ENCODE measurements around the gene METTL16. TPM values are rescaled to one million over a fixed set of nuclear protein-coding genes. Genes with fewer than 3 reads are reported as not detected.

METTL16 gene
- total RNA-seq, 1 experiment from 2014 or later = 28.6 TPM

GRCh38 chr17:2398182-2398581 lies 113.5 kb downstream of the METTL16 start:
- H3K9me3 Mint-ChIP-seq (ENCODE audit: low read depth, unreplicated experiment) = no peaks in the 10 kb centered on the region
- peaks cover 86% of the 10 kb centered on the region for H3K36me3 Mint-ChIP-seq (ENCODE audit: insufficient read depth, unreplicated experiment)
- TF ChIP-seq CTCF (IDR thresholded peaks at IDR 0.05; ENCODE audit: unreplicated experiment) = no peak
- H3K4me1 Mint-ChIP-seq (ENCODE audit: low read depth, unreplicated experiment) = peaks cover 17% of the 10 kb centered on the region
- H3K27me3 Mint-ChIP-seq (ENCODE audit: unreplicated experiment) = no peaks in the 10 kb centered on the region
- CTCF ChIA-PET = interaction anchor here (1.3 to 1.7 kb wide), 2 partner anchors 15 to 18 kb away, joined by 3 to 6 read pairs; no protein-coding TSS in a partner anchor
- DNase-seq = no peak
- peak overlapping the region; percentile 57 for H3K27ac Mint-ChIP-seq (ENCODE audit: unreplicated experiment)
- peak overlapping the region; percentile 94 for H3K4me3 Mint-ChIP-seq (ENCODE audit: low read depth, unreplicated experiment)
- no TSS peak for BruUV-seq (replicated peaks)
- intact Hi-C loops (cut with micrococcal nuclease; ENCODE audit: unreplicated experiment) = no loop called here

DNA sequence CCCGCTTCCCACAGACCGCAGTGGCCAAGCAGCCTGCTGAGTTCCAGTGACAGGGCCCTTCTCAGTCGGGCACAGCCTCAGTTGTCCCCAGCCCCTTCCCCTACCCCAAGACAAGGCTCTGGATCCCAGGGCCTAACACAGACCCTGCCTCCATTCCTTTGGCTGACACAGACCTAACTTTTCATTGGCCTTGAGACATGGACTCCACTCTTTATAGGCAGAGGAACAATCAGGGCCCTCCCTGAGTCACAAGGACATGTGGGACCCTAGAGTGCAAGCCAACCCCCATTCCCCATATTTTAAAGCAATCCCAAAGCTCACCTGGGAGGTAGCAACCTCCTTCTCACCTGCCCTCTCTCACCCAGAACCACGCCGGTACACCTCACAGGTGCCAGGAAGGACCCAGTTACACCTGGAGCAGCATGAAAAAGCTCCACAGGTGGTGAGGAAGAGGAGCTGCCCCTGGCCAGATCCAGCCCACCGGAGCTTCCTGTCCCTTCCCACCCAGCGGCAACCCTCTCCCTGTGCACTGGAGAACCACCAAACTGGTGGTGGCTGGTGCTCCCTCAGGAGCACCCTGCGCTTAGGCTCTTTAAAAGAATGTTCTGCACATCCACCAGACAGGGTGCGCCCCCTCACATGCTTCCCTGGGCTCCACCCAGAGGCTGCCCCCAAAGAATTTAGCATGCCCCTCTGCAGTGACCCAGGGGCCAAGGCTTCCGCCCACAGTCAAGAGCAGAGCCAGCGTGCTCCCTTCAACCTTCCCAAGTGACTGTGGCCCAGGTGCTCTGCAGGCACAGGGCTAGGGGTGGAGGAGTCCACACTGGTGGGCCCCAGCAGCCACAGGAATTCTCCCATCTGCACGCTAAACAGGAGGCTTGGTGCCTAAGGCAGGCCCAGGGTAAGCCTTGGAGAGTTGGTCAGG lies 114.2 kb downstream of the METTL16 start:
- Mint-ChIP-seq H3K9me3 (ENCODE audit: low read depth, unreplicated experiment) (no peaks in the 10 kb centered on the region), H3K36me3 (ENCODE audit: insufficient read depth, unreplicated experiment) (peaks cover 93% of the 10 kb centered on the region), H3K4me3 (ENCODE audit: low read depth, unreplicated experiment) (peak overlapping the region; percentile 94), H3K4me1 (ENCODE audit: low read depth, unreplicated experiment) (peaks cover 18% of the 10 kb centered on the region), H3K27ac (ENCODE audit: unreplicated experiment) (peak overlapping the region; percentile 57), H3K27me3 (ENCODE audit: unreplicated experiment) (no peaks in the 10 kb centered on the region)
- BruUV-seq (replicated peaks) = TSS peak; percentile 14
- no peak for TF ChIP-seq CTCF (IDR thresholded peaks at IDR 0.05; ENCODE audit: unreplicated experiment)
- no peak for DNase-seq
- intact Hi-C loops (cut with micrococcal nuclease; ENCODE audit: unreplicated experiment) = loop anchor here (2.0 kb wide), 1 partner anchor 19 kb away; no protein-coding TSS in a partner anchor
- CTCF ChIA-PET = interaction anchor here (1.3 to 1.7 kb wide), 2 partner anchors 15 to 18 kb away, joined by 3 to 6 read pairs; no protein-coding TSS in a partner anchor

GRCh38 chr17:2396568-2397246 lies 115.0 kb downstream of the METTL16 start:
- peak overlapping the region; percentile 94 for H3K4me3 Mint-ChIP-seq (ENCODE audit: low read depth, unreplicated experiment)

More at GRCh38 chr17:2396568-2397246, 115.0 kb downstream of the METTL16 start:
- peak overlapping the region; percentile 57 for H3K27ac Mint-ChIP-seq (ENCODE audit: unreplicated experiment)
- H3K9me3 Mint-ChIP-seq (ENCODE audit: low read depth, unreplicated experiment) = no peaks in the 10 kb centered on the region
- no peaks in the 10 kb centered on the region for H3K27me3 Mint-ChIP-seq (ENCODE audit: unreplicated experiment)
- no TSS peak for BruUV-seq (replicated peaks)
- H3K4me1 Mint-ChIP-seq (ENCODE audit: low read depth, unreplicated experiment) = peaks cover 26% of the 10 kb centered on the region
- CTCF ChIA-PET = no interaction called here
- peaks cover 98% of the 10 kb centered on the region for H3K36me3 Mint-ChIP-seq (ENCODE audit: insufficient read depth, unreplicated experiment)
- intact Hi-C loops (cut with micrococcal nuclease; ENCODE audit: unreplicated experiment) = loop anchor here (2.0 kb wide), 1 partner anchor 20 kb away; no protein-coding TSS in a partner anchor
- TF ChIP-seq CTCF (IDR thresholded peaks at IDR 0.05; ENCODE audit: unreplicated experiment) = no peak
- peak; percentile 89 for DNase-seq
